GM06990 (cell line): ENCODE data around the gene NEK1.

ENCODE experiments used
- DNase-seq: peaks from one replicate; pipeline ENCODE4 v3.0.0-alpha.2; 2011; ENCODE audit not compliant: insufficient read length; ENCODE audit errors: extremely low read depth
- H3K27me3 ChIP-seq: replicated peaks from 2 replicates; pipeline ENCODE4 v1.6.0; 2011; ENCODE audit warnings: low read length; ENCODE audit not compliant: control insufficient read depth, insufficient read depth
- H3K36me3 ChIP-seq: 2 replicates; pipeline ENCODE4 v1.5.1; 2011; ENCODE audit warnings: low read length; ENCODE audit not compliant: control insufficient read depth, insufficient read depth
- H3K4me3 ChIP-seq: replicated peaks from 2 replicates; pipeline ENCODE4 v1.5.1; 2011; ENCODE audit warnings: low read depth, mild to moderate bottlenecking, control low read depth, low read length
- TF ChIP-seq, protein P1 (sequence below): IDR thresholded peaks from 2 replicates; pipeline ENCODE4 v1.5.1; 2011; ENCODE audit warnings: low read length, control low read depth, mild to moderate bottlenecking, inconsistent platforms; ENCODE audit not compliant: insufficient read depth, poor library complexity, severe bottlenecking

NEK1 gene

DNA sequence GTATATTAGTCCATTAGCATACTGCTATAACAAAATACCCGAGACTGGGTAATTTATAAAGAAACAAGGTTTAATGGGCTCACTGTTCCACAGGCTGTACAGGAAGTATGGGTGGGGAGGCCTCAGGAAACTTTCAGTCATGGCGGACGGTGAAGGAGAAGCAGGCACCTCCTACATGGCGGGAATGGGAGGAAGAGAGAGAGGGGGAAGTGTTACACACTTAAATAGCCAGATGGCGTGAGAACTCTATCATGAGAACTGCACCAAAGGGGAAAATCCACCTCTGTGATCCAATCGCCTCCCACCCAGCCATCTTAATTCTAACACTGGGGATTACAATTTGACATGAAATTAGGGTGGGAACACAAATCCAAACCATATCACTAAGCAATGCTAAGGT is 242.7 kb downstream of the NEK1 start:
- Histone ChIP-seq H3K27me3 (no peaks in the 10 kb centered on the region), H3K4me3 (no peak overlapping the region), H3K36me3 (no peaks in the 10 kb centered on the region)
- TF ChIP-seq, protein P1, sequence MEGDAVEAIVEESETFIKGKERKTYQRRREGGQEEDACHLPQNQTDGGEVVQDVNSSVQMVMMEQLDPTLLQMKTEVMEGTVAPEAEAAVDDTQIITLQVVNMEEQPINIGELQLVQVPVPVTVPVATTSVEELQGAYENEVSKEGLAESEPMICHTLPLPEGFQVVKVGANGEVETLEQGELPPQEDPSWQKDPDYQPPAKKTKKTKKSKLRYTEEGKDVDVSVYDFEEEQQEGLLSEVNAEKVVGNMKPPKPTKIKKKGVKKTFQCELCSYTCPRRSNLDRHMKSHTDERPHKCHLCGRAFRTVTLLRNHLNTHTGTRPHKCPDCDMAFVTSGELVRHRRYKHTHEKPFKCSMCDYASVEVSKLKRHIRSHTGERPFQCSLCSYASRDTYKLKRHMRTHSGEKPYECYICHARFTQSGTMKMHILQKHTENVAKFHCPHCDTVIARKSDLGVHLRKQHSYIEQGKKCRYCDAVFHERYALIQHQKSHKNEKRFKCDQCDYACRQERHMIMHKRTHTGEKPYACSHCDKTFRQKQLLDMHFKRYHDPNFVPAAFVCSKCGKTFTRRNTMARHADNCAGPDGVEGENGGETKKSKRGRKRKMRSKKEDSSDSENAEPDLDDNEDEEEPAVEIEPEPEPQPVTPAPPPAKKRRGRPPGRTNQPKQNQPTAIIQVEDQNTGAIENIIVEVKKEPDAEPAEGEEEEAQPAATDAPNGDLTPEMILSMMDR = no peak
- no peak for DNase-seq

DNA sequence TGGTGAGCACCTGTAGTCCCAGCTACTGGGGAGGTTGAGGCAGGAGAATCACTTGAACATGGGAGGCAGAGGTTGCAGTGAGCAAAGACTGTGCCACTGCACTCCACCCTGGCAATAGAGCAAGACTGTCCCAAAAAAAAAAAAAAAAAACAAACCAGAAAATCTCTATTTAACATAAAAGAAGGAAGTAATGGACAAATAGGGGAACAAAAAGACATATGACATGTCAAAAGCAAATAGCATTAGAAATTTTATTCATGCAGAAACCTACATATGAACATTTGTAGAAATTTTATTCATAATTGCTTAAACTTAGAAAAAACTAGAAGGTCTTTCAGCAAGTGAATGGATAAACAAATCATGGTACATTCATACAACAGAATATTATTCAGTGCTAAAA is 244.6 kb downstream of the NEK1 start:
- DNase-seq = no peak
- H3K27me3 ChIP-seq = no peaks in the 10 kb centered on the region
- no peaks in the 10 kb centered on the region for H3K36me3 ChIP-seq
- no peak overlapping the region for H3K4me3 ChIP-seq
- TF ChIP-seq, protein P1 = no peak

DNA sequence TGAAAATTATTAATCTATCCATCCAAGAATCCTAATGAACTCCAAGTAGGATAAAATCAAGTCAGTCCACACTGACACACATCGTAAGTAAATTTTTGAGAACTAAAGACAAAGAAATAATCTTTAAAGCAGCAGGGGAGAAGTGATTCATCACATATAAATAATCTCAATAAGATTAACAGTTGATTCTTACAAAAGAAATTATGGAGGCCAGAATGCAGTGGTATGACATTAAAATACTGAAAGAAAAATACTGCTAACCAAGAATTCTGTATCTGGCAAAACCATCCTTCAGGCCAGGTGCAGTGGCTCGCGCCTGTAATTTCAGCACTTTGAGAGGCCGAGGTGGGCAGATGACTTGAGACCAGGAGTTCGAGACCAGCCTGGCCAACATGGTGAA is 245.6 kb downstream of the NEK1 start:
- H3K36me3 ChIP-seq = no peaks in the 10 kb centered on the region
- H3K27me3 ChIP-seq = no peaks in the 10 kb centered on the region
- H3K4me3 ChIP-seq = no peak overlapping the region
- TF ChIP-seq, protein P1 = no peak
- no peak for DNase-seq

DNA sequence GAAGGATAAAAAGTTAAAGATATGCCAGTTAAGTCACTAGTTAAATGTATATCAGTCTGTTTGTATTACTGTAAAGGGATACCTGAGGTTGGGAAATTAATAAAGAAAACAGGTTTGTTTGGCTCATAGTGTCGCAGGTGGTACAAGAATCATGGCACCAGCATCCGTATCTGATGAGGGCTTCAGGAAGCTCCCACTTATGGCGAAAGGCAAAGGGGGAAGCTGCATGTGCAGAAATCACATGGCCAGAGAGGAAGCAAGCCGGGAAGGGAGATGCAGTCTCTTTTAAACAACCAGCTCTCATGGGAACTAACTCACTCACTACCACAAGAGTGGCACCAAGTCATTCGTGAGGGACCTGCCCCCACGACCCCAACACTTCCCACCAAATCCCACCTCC is 249.8 kb downstream of the NEK1 start:
- Histone ChIP-seq H3K27me3 (no peaks in the 10 kb centered on the region), H3K36me3 (no peaks in the 10 kb centered on the region), H3K4me3 (no peak overlapping the region)
- DNase-seq = no peak
- TF ChIP-seq, protein P1 = no peak

GRCh38 chr4:169361756-169362155 is 250.6 kb downstream of the NEK1 start:
- Histone ChIP-seq H3K4me3 (no peak overlapping the region), H3K27me3 (no peaks in the 10 kb centered on the region), H3K36me3 (no peaks in the 10 kb centered on the region)
- TF ChIP-seq, protein P1 = no peak
- no peak for DNase-seq

- no peaks in the 10 kb centered on the region for H3K36me3 ChIP-seq
- H3K4me3 ChIP-seq = no peak overlapping the region
- H3K27me3 ChIP-seq = no peaks in the 10 kb centered on the region
- TF ChIP-seq, protein P1 = no peak
- no peak for DNase-seq
Measured at GRCh38 chr4:169359961-169360360, 252.4 kb downstream of the NEK1 start.
